GM12864 (cell line): Measurements from ENCODE around the gene LSM14A.

Experiments used
- DNase-seq: peaks from one replicate; pipeline ENCODE4 v3.0.0-alpha.2; 2011; ENCODE audit warnings: low read depth
- H3K4me3 ChIP-seq: 2 replicates; pipeline ENCODE4 v1.5.1; 2011; ENCODE audit warnings: mild to moderate bottlenecking, low read depth, low read length, control low read depth
- TF ChIP-seq, protein P1 (sequence below): IDR thresholded peaks from 2 replicates; pipeline ENCODE4 v1.5.1; 2011; ENCODE audit warnings: low read depth, mild to moderate bottlenecking, moderate library complexity, low read length, control low read depth, inconsistent platforms; ENCODE audit errors: missing control alignments

LSM14A gene

DNA sequence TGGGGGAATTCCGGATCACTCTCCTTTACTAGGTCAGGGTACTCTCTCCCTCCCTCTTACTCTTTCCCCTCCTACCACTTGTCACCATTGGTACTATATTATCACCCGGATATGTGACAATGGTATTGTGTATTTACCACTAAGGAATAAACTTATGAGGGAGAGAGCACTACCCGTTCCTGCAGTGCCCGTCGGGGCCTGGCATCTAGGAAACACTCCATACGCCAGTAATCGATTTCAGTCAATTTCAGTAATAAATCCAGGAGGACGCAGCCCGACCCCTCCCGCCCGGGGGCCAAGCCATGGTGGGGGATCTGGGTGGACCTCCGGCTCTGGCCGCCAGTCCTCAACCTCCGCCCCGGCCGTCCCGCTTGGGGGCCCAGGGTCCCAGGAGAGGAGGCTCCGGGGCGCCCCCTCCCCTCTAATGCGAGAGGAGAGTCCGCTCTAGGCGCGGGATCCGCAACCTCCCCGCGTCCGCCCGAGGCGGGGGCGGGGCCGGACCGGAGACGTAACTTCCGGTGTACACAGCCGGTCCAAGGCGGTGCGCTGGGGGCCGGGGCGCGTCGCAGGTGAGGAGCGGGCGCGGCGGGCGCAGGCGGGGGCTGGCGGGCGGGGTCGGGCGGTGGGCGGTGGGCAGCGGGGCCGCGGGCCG is 81.9 kb downstream of the LSM14A start, which contains the start of gene GARRE1:
Gene GARRE1, plus strand, starts transcription at position 509 of the 652 bp plus-strand sequence. CDS start 45,920 bp downstream, outside the sequence.
- peak within 1 kb of the TSS; percentile 91 for H3K4me3 ChIP-seq
- DNase-seq: no peak
- TF ChIP-seq, protein P1, sequence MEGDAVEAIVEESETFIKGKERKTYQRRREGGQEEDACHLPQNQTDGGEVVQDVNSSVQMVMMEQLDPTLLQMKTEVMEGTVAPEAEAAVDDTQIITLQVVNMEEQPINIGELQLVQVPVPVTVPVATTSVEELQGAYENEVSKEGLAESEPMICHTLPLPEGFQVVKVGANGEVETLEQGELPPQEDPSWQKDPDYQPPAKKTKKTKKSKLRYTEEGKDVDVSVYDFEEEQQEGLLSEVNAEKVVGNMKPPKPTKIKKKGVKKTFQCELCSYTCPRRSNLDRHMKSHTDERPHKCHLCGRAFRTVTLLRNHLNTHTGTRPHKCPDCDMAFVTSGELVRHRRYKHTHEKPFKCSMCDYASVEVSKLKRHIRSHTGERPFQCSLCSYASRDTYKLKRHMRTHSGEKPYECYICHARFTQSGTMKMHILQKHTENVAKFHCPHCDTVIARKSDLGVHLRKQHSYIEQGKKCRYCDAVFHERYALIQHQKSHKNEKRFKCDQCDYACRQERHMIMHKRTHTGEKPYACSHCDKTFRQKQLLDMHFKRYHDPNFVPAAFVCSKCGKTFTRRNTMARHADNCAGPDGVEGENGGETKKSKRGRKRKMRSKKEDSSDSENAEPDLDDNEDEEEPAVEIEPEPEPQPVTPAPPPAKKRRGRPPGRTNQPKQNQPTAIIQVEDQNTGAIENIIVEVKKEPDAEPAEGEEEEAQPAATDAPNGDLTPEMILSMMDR: no peak

DNA sequence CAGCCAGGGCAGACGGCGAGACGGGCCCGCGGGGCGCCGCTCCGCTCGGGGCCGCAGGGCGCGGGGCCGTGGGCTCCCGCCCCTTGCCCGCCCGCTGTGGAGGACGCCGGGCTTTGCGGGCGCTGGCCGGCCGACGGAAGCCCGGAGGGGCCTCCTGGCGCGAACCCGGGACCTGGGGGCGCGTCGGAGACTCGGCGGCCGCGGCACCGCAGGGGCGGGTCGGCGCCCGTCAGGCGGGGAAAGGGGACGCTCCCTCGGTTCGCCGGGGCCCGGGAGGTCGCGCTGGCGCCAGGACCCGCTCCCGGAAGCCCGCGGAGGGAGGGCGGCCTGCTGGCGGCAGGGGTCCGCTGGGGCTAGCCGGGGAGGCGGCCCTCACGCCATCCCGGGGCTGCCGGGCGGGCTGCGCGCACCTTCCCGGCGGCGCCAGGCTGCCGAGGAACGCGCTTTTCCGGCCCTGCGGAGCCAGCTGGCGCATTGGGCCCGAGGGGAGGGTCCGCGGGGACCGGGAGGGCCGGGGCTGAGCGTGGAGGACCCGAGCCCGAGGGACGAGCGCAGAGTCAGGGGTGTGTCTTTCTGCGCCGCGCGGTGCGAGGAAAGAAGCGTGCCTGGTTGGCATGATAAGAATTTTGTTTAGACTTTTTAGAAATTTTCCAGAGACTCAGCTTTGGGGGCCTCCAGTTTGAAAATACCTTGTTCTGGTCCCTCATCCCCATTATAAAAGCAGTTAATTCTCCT is 82.6 kb downstream of the LSM14A start:
- peak overlapping the region; percentile 91 for H3K4me3 ChIP-seq
- DNase-seq: no peak
- TF ChIP-seq, protein P1: no peak

DNA sequence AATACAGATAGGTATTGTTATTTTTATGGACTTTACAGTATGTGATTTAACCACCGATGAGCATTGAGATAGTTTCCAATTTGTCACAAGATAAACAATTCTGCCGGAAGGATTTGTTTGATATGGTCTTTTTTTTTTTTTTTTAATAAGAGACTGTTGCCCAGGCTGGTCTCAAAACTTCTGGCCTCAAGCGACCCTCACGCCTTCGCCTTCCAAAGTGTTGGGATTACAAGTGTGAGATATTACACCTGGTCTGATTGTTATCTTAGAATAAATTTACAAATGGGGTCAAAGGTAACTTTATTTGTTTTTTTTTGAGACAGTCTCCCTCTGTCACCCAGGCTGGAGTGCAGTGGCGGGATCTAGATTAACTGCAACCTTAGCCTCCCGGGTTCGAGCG is 83.2 kb downstream of the LSM14A start:
- TF ChIP-seq, protein P1: no peak
- peak overlapping the region; percentile 91; the same call in 1 of the 2 replicates for H3K4me3 ChIP-seq
- no peak for DNase-seq

DNA sequence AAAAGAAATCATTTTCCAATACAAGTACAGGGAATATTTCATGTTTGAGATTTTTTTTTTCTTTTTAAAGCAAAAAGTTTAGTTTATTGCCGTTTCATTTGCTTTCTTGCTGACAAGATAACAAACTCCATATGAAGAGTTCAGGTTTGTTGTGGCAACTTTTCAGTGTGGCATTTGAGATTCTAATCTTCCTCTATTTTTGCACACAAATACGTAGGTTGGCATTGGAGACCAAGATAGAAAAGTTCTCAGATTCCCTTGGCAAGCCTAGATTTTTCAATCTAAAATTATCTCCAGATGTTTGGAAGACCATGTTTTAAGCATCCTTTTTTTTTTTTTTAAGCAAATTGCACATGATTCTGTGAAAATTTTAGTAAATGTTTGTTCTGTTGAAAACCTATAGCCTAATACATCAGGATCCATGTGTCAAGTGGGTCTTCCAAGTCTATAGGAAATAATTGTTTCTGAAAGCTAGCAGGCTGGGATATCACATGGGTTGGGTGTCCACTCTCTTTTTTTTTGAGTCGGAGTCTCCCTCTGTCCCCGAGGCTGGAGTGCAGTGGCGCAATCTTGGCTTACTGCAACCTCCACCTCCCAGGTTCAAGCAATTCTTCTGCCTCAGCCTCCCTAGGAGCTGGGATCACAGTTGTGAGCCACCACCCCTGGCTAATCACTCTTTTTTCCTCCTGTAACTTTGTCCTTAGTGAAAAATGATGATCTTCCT is 84.7 kb downstream of the LSM14A start:
- DNase-seq: no peak
- TF ChIP-seq, protein P1: no peak
- no peak overlapping the region for H3K4me3 ChIP-seq

DNA sequence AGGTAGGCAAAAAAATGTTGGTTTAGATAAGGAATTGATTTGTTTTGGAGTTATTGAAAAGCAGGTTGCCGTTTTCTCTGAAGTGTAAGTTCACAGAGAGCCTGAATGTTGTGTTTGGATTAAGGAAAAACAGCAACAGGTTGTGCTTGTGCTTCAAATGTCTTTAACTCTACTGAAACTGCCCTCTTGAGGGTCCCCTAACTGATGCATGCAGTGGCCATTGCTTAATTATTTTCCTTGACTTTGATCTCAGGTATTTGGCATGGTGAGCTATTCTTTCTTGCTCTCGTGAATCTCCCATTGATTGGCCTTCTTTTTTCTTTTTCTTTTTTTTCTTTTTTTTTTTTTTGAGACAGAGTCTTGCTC is 85.2 kb downstream of the LSM14A start:
- DNase-seq: no peak
- TF ChIP-seq, protein P1: no peak
- H3K4me3 ChIP-seq: no peak overlapping the region

DNA sequence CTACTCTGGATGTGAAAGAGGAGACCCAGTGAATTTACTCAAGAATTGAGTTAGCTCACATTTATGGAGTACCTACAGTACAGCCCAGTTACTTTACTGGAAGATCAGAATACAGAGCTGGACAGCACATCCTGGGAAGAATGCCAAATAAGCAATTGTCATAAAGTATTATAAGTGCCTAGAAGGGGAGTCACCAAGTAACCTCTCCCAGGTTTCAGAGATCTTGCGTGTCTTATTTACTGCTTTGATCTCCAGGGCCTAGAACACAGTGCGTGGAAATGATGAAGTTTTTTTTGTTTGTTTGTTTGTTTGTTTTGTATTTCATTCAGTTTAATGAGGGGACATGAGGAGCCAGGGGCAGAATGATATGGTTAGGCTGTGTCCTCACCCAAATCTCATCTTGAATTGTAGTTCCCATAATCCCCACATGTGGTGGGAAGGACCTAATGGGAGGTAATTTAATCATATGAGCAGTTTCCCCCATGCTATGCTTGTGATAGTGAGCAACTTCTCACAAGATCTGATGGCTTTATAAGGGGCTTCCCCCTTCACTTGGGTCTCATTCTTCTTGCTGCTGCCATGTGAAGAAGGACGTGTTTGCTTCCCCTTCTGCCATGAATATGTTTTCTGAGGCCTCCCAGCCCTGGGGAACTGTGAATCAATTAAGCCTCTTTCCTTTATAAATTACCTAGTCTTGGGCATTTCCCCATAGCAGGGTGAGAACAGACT is 87.2 kb downstream of the LSM14A start:
- no peak overlapping the region for H3K4me3 ChIP-seq
- TF ChIP-seq, protein P1: no peak
- no peak for DNase-seq
